DMS53 treated with DMSO at 0.1 percent for 48 hours (cell line): ENCODE data around the gene MDFIC.
A peak's percentile ranks its signal among the peaks of the same experiment; 100 is the strongest.

Experiments used
- DNase-seq: peaks from one replicate; lab custom pipeline; 2025; ENCODE audit not compliant: unreplicated experiment; lab: John Stamatoyannopoulos, UW

The MDFIC gene

GRCh38 chr7:115034515-115034914, 112.6 kb downstream of the MDFIC start:
- no peak for DNase-seq

- no peak for DNase-seq
Measured at GRCh38 chr7:115037128-115037802, 115.4 kb downstream of the MDFIC start.

- peak; percentile 97 for DNase-seq
Measured at GRCh38 chr7:115038158-115038557, 116.3 kb downstream of the MDFIC start.

- DNase-seq: no peak
Measured at GRCh38 chr7:115040057-115040456, 118.2 kb downstream of the MDFIC start.

GRCh38 chr7:115040495-115040894, 118.6 kb downstream of the MDFIC start:
- DNase-seq: no peak

- no peak for DNase-seq
Measured at GRCh38 chr7:115042596-115042995, 120.7 kb downstream of the MDFIC start.

- no peak for DNase-seq
Measured at GRCh38 chr7:115043605-115044004, 121.7 kb downstream of the MDFIC start.

GRCh38 chr7:115044224-115044623, 122.3 kb downstream of the MDFIC start:
- no peak for DNase-seq

- no peak for DNase-seq
Measured at GRCh38 chr7:115047958-115048720, 126.2 kb downstream of the MDFIC start.

- DNase-seq: no peak
Measured at GRCh38 chr7:115052706-115053105, 130.8 kb downstream of the MDFIC start.

GRCh38 chr7:115054478-115055065, 132.7 kb downstream of the MDFIC start:
- no peak for DNase-seq

GRCh38 chr7:115056019-115056418, 134.1 kb downstream of the MDFIC start:
- DNase-seq: no peak

GRCh38 chr7:115058726-115059125, 136.8 kb downstream of the MDFIC start:
- no peak for DNase-seq

- DNase-seq: no peak
Measured at GRCh38 chr7:115059321-115059720, 137.4 kb downstream of the MDFIC start.

GRCh38 chr7:115060095-115060870, 138.4 kb downstream of the MDFIC start:
- no peak for DNase-seq

GRCh38 chr7:115066050-115066449, 144.2 kb downstream of the MDFIC start:
- no peak for DNase-seq

- no peak for DNase-seq
Measured at GRCh38 chr7:115066634-115067033, 144.7 kb downstream of the MDFIC start.

GRCh38 chr7:115068220-115068619, 146.3 kb downstream of the MDFIC start:
- DNase-seq: no peak
